Nephron progenitor cell (in vitro differentiated cells): Measurements from ENCODE around the gene RAET1E.
A peak's percentile ranks its signal among the peaks of the same experiment; 100 is the strongest.
"Not testable (repeated sequence)": the region's sequence is repeated elsewhere in the genome, so short reads cannot be mapped to it uniquely, and the experiment has no call there.

Experiments
- DNase-seq: peaks from one replicate; pipeline ENCODE4 v3.0.0; 2021
- H3K27ac Mint-ChIP-seq: 2 replicates; pipeline ENCODE4 v1.8.0; 2021; ENCODE audit warnings: mild to moderate bottlenecking, moderate library complexity, mixed read lengths
- H3K27me3 Mint-ChIP-seq: 2 replicates; pipeline ENCODE4 v1.8.0; 2021; ENCODE audit warnings: mild to moderate bottlenecking, low read depth, mixed read lengths; ENCODE audit not compliant: poor library complexity
- H3K36me3 Mint-ChIP-seq: 2 replicates; pipeline ENCODE4 v1.8.0; 2021; ENCODE audit warnings: low read depth, mixed read lengths
- H3K4me1 Mint-ChIP-seq: 2 replicates; pipeline ENCODE4 v1.8.0; 2021; ENCODE audit warnings: mixed read lengths
- H3K4me3 Mint-ChIP-seq: 2 replicates; pipeline ENCODE4 v1.8.0; 2021; ENCODE audit warnings: mild to moderate bottlenecking, moderate library complexity, mixed read lengths
- H3K9me3 Mint-ChIP-seq: 2 replicates; pipeline ENCODE4 v1.8.0; 2021; ENCODE audit warnings: mild to moderate bottlenecking, moderate library complexity, mixed read lengths
- TF ChIP-seq, protein P1 (sequence below): fragments of 200-600 bp; sonication (generic); IDR thresholded peaks from 2 replicates; pipeline ENCODE4 v1.5.0; 2021; ENCODE audit warnings: antibody characterized with exemption

Gene RAET1E

DNA sequence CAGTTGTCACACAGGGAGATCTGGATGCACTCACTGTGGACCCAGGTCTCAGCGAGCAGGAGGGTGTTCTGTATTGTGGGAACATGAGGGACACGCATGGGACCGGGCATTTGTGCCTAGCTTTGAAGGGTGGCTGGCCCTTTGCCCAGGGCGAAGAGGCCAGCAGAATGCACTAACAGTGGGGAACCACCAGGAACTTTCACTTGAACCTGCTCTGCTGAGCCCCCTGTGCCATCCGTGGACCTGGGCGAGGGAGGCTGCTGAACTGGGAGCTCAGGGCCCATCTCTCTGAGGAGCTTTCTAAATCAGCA, 42.7 kb upstream of the RAET1E start:
- Mint-ChIP-seq H3K9me3 (no peaks in the 10 kb centered on the region), H3K27ac (no peak overlapping the region), H3K27me3 (peaks cover 98% of the 10 kb centered on the region), H3K4me1 (peaks cover 7% of the 10 kb centered on the region), H3K36me3 (no peaks in the 10 kb centered on the region), H3K4me3 (peak overlapping the region; percentile 44)
- TF ChIP-seq, protein P1, sequence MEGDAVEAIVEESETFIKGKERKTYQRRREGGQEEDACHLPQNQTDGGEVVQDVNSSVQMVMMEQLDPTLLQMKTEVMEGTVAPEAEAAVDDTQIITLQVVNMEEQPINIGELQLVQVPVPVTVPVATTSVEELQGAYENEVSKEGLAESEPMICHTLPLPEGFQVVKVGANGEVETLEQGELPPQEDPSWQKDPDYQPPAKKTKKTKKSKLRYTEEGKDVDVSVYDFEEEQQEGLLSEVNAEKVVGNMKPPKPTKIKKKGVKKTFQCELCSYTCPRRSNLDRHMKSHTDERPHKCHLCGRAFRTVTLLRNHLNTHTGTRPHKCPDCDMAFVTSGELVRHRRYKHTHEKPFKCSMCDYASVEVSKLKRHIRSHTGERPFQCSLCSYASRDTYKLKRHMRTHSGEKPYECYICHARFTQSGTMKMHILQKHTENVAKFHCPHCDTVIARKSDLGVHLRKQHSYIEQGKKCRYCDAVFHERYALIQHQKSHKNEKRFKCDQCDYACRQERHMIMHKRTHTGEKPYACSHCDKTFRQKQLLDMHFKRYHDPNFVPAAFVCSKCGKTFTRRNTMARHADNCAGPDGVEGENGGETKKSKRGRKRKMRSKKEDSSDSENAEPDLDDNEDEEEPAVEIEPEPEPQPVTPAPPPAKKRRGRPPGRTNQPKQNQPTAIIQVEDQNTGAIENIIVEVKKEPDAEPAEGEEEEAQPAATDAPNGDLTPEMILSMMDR = no peak
- DNase-seq = no peak

DNA sequence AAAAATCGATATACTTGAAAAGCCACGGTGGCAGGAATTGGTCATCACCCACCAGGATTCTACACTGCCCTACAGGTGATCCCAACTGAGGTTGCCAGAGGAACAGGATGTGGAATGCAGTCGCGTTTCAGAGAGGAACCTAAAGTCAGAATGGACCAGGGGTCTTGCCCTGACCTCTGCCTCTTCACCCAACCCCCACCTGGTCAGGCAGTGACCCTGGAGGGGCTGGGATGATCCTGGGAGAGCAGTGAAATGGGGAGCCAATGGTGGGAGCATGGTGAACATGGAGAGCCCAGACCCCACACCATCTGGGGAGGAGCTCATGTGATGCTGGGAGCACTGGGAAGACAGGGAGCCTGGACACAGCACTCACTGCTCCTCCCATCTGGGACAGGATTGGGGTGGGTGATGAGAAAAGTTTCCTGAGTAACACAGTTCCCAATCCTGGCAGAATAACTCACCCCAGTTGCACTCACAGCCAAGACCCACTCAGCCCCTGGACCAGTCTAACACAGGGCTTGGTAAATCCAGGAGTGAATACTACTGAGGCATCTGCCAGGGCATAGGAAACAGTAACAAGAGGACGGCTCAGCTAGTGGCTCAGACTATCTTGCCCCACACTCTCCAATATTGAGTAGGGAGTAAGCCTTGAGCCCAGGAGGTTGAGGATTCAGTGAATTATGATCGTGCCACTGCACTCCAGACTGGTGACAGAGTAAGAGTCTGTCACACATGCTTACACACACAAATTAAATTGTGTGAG, 42.2 kb upstream of the RAET1E start:
- H3K27ac Mint-ChIP-seq = no peak overlapping the region
- peak overlapping the region; percentile 44 for H3K4me3 Mint-ChIP-seq
- H3K9me3 Mint-ChIP-seq = no peaks in the 10 kb centered on the region
- no peak for DNase-seq
- peaks cover 98% of the 10 kb centered on the region for H3K27me3 Mint-ChIP-seq
- TF ChIP-seq, protein P1 = no peak
- peaks cover 7% of the 10 kb centered on the region for H3K4me1 Mint-ChIP-seq
- H3K36me3 Mint-ChIP-seq = no peaks in the 10 kb centered on the region

DNA sequence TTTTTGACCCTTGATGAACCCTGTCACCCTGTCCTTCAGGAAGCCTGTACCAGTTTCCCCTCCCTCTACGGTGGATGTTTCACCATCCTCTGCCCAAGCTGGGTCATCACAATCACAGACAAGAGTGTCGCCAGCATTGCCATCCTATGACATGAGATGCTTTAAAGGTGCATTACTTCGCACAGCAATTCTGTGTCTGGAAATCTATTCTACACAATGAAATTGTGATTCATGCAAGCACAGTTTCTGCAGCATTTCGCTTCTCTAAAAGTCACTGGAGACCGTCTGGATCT, 41.4 kb upstream of the RAET1E start:
- no peaks in the 10 kb centered on the region for H3K9me3 Mint-ChIP-seq
- peak overlapping the region; percentile 68 for H3K4me3 Mint-ChIP-seq
- H3K4me1 Mint-ChIP-seq = peaks cover 7% of the 10 kb centered on the region
- peaks cover 100% of the 10 kb centered on the region for H3K27me3 Mint-ChIP-seq
- H3K36me3 Mint-ChIP-seq = no peaks in the 10 kb centered on the region
- TF ChIP-seq, protein P1 = no peak
- no peak overlapping the region for H3K27ac Mint-ChIP-seq
- no peak for DNase-seq

DNA sequence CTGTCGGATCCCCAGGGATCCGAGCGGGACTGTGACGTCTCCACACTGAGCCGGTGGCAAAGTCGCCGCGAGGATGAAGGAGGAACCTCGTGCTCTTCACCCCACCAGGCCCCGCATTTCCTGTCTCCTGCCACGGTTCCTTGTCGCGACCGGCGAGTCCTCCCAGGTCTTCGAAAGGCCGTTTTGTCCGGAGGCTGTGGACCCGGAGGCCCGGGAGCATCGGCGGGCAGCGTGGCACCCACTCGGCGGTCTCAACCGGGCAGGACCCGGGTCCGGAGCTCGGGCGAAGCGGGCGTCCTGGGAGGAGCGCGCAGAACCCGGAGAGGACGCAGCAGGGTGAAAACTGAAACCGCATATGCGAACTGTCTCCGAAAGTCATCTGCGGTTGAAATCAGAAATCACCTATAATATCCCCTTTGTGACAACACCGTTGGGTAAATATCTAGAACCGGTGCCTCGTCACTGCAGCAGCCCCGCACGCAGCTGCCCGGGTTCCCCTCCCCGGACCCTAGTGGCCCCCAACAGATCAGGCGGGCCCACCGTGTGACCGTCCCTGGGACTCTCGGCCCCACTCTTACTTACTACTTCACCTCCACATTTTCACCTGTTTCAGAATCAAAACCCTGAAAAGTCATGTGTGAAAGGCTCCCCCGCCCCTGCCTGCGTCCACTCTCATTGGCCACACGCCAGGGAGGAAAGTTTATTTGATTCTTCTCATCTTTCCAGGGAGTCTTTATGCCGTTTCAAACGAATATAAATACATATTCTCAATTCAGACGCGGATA, 40.9 kb upstream of the RAET1E start:
- peaks cover 100% of the 10 kb centered on the region for H3K27me3 Mint-ChIP-seq
- DNase-seq = peak; percentile 33
- TF ChIP-seq, protein P1 = no peak

DNA sequence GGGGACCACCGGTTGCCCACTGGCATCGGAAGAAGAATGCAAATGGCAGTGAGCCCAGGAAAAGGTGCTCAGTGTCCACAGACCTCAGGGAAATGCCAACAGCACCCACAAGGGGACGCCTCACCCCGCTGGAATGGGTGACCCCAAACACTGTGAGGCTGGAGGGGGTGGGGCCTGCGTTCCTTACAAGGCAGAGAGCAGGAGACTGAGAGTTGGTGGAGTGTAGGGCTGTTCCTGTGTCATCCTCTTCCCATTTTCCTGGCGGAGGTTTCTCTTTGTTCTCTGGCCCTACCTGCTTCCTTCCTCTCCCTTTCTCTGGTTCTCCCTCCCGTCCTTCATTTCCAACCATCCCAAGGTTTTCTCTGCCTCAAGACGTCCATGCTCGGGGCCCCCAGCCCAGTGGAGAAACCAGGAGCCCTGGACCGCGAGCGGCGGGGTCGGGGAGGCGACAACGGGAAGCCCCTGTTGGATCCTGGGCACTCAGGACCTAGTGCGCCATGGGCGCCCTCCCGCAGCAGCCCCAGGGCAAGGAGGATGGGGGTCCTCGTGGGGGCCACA, 40.2 kb upstream of the RAET1E start:
- not testable (repeated sequence) for H3K4me1 Mint-ChIP-seq, H3K9me3 Mint-ChIP-seq, H3K4me3 Mint-ChIP-seq, H3K27ac Mint-ChIP-seq, DNase-seq, H3K36me3 Mint-ChIP-seq
- peaks cover 100% of the 10 kb centered on the region for H3K27me3 Mint-ChIP-seq

More for the DNA sequence above, 40.9 kb upstream of the RAET1E start:
- Mint-ChIP-seq H3K36me3 (no peaks in the 10 kb centered on the region), H3K9me3 (no peaks in the 10 kb centered on the region), H3K4me1 (peaks cover 7% of the 10 kb centered on the region), H3K27ac (no peak overlapping the region), H3K4me3 (peak overlapping the region; percentile 68)

DNA sequence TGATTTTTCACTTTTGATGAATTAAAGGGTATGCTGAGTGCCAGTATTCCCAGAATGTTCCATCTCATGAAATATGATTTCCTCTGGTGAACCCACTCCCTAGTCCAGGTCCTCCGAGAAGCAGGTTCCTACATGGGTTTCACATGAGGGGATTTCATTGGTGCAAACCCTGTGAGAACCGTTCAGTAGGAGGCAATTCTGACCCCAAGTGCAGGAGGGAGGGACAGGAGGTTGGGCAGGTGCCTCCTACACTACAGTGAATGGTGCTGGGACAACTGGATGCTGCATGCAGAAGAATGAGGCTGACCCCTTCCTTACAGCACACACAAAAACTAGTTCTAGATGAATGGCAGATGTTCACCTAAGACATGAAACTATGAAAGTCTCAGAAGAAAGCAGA, 38.8 kb upstream of the RAET1E start:
- Mint-ChIP-seq H3K27me3 (peaks cover 100% of the 10 kb centered on the region), H3K36me3 (no peaks in the 10 kb centered on the region), H3K9me3 (no peaks in the 10 kb centered on the region), H3K4me3 (no peak overlapping the region), H3K27ac (no peak overlapping the region), H3K4me1 (peaks cover 7% of the 10 kb centered on the region)
- DNase-seq = no peak
- TF ChIP-seq, protein P1 = no peak
